CD4-positive, alpha-beta T cell treated with Interleukin-4 for 1 hour (primary cell): ENCODE results near the gene NRF1.

Experiments used
- DNase-seq, 2 donors: peaks; one replicate each; pipeline ENCODE4 v3.0.0-alpha.2; 2020 to 2022

NRF1 gene

DNA sequence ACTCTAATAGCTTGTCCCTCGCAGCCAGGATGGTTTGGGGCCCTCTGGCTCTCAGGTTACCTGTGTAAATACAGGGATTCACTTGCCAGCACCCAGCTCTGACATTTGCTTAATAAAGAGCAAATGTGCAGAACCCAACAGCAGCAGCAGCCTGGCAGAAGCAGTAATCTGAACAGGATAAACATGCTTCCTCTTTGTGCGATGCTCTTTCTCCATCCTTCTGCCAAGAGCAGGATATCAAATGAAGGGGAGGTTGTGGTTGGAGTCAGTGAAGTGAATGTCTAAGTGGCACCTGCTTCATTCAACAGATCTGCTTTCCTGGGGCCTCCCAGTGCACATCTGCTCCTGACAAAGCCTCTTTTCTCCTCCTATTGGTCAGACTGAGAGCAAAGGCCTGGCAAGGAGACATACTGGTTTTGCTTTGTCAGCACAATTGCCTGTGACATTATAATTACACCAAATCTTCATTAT, 130.3 kb downstream of the NRF1 start:
- DNase-seq: no peak

DNA sequence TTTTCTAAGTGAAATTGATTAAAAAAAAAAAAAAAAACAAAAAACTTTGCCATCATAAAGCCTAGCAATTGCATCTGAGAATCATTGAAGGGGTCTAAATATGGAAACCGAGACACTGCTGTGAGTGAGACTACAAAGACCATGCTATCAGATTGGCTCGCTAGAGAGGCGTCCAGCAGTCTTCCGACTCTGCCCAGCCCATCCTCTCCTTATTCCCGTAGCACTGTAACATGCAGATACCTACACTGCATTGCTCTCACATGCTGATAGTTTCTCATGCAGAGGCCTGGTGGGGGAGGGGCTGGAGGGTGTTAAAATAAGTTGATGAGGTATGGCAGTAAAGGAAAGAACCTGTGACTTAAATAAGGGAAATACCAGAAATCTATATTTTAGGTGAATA, 130.7 kb downstream of the NRF1 start:
- DNase-seq: no peak

DNA sequence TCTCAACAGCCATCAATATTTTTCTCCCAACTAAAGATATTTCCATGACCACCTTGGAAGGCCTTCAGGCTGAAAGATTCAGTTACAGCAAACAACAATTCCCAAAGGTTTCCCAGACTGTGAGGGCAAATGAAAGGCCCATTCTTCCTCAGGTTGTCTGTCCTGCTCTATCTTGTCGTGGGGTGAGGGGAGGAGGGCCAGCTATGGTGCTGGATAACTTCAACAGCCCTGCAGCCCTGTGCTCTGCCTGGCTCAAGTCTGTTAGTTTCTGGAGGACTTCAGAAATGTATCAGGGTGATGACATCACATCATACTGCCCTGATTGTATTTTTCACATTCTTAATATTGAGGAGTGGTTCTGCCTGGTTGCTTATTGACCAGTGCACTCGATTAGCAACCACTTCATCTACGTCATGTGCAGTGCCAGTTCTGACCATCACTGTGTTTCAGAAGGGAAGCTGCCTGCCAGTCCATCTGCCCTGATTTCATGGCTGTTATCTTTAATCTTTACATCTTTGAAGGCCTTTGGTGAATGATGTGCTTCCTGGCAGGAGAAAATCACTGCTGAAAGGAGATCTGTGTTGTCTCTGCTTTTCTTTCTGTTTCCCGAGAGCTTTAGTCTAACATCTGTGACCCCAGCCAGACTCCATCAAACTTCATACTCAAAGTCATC, 135.5 kb downstream of the NRF1 start:
- no peak for DNase-seq

DNA sequence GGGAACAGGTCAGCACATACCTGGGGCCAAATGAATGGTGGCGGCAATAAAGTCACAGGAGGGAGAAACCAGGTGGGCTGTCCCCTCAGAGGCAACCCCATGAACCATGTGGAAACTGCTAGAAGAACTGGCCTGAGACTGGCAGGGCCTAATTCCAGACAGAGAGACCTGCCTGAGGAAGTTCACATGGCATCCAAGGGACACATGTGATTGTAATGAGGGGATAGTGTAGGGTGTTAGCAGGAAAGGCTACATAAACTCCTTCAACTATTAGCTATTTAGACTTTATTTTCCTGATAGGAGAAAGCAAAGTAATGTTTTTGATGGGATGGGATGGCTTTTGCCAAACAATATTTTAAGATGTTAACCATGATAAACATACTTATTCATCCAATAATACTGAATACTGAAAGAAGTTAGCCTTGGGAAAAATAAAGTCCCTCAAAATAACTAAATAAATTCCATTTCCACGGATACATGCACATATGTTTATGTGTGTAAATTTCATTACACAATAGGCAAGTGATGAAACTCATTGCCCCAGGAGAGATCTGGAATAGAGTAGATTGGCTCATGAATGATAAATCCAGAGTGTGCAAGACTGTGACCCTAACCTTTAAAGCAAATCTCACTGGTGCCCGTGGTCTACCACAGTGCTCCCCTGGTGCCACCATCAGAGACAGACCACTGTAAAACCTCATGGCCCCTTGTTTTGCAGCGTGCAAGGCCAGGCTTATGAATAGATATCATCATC, 137.0 kb downstream of the NRF1 start:
- no peak for DNase-seq

DNA sequence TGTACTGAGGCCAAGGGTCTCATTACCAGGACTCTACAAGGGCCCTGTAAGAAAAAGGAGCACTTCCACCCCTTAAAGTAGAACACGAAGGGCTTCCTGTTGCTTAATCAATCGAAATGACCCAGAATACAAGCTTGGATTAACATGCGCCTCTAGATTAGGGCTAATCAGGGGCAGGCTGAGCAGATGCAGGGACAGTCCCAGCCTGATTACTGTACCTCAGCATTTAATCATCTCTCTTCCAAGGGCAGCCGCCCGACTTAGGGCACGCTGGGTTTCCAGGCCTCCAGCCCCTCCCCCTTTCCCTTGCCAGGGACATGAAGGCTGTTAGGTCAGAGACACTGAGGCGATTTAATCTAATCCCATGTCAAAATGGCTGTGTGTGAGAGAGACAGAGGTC, 138.6 kb downstream of the NRF1 start:
- DNase-seq: no peak

DNA sequence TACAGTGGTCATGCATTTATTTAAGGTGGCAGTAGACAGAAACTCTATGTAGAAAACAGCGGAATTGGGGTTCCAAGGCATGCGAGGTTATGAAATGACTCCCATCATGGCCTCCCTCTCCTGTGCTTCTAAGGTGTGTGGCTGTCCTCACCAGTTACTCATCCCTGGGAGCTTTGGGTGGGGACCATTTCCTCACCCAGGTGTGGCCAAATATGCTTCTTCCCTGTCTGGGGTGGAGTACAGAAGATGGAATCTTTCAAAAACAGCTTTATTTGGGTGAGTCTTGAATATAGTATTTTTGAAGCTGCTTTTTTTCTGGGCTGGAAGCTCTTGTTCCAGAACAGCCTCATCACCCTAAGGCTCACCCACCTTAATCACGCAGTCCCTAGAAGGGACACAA, 139.0 kb downstream of the NRF1 start:
- DNase-seq: no peak

DNA sequence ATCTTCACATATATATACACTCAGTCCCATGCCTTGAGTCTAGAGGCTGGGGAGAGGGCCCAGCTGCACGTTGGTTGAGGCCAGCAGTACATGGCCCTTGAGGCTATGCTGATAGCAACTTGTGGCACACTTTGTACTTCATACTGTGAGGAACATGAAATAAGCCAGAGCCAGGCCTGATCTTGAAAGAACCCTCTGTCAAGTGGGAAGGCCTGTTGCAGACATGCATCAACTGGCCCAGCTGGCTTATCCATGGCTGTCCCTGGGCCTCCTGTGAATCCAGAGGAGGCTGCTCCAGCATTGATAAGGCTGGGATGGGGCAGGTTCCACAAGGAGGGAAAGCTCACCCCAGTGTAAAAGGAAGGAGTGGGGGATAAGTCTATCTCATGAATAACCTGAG, 140.4 kb downstream of the NRF1 start:
- no peak for DNase-seq

DNA sequence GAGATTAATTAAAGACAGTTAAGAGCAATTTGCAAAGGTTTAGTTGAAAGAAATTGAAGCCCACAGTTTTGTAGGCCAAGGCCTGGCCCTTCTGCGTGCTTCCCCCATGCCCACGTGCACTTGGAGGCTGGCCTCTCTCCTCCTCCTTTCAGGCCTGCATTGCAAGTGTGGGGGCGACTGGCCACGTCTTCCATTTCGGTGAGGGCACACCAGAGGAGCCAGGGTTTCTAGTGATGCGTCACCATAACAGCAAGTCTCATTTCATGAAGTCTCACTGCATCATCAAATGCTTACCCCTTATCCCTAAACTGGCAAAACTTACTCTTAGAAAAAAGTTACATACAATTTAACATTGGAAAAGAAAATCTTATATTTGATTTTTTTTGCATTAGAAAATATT, 141.2 kb downstream of the NRF1 start:
- DNase-seq: no peak

DNA sequence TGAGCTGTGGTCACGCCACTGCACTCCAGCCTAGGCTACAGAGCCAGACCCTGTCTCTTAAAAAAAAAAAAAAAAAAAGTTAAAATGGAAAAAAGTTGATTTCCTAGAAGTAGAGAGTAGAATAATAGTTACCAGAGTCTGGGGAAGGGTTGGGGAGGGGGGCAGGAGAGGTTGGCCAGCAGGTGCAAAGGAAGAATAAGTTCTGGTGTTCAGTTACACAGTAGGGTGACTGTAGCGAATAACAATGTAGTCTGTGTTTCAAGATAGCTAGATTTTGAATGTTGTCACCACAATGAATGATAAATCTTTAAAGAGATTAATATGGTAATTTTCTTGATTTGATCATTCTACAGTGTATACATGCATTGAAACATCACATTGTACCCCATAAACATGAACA, 142.9 kb downstream of the NRF1 start:
- DNase-seq: no peak

DNA sequence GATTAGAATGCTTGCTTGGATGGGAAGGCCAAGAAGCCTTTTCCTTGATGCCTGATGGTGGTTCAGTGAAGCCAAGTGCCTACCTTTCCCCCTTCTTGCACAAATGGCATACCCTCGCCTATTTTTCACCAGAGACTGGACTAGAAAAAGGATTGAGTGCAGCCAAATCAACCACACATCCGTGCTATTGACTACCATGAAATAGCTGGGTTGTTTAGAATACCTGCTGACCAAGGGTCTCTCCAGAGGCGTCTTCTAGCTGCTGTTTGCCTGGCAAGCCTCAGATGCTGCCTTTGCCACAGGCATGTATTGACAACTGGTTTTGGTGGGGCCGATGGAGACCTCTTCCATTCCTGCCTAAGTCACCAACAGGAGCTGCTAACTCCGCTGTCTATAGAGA, 146.5 kb downstream of the NRF1 start:
- no peak for DNase-seq

DNA sequence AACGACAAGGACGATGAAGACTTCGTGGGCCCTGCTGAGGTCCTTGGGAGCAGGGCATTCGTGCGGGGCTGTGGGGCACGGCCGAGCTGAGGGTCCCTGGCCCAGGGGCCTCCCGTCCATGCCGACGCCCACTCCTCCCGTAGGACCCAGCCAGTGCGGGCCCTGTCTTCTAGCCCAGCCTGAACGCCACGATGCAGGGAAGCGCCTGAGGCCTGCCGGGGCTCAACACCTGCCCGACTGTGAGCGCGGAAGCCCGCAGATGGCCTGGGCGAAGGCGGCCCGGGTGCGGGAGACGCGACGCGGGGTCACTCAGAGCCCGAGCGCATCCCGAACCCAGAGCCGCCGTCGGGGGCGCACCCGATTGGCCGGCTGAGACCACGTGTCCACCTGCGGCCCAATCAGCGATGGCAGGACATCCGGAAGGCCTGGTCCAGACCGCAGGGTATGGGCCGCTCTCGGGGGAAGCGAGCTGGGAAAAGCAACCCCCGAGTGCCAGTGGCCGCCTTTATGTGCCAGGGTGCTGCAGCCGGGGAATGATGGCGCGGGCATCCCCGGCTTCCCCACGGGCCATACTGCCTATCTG, 151.0 kb downstream of the NRF1 start:
- no peak for DNase-seq

DNA sequence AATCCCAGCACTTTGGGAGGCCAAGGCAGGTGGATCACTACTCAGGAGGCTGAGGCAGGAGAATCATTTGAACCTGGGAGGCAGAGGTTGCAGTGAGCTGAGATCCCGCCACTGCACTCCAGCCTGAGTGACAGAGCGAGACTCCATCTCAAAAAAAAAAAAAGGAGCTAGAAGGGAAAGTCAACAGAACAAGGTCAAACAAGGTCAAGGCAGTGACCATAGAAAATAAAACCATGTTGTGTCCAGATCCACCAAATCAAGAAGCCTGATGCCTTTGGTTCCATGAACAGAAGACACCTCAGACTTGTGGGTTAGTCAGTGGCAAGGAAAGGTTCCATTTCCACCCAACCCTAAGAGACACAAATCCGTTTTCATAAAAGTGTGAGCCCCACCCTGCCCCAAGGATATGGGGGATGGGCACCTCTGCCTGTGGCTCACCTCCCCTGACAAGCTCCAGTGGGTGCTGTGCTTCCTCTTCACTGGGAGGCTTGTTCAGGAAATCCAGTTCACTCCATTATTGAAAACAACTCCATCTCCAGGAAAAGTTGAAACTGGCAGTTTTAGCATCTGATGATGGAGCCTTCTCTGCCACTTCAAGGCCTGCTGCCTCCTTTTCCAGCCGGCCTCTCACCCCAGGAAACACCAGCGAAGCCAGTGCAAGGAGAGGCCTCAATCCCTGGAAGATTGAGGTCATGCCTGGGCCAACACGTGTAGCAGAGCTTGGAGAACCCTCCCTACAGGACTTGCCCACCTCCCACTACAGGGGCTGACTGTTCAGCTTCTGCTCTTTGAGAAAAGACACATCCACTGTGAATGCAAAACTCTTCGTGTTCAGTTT, 152.9 kb downstream of the NRF1 start:
- no peak for DNase-seq

DNA sequence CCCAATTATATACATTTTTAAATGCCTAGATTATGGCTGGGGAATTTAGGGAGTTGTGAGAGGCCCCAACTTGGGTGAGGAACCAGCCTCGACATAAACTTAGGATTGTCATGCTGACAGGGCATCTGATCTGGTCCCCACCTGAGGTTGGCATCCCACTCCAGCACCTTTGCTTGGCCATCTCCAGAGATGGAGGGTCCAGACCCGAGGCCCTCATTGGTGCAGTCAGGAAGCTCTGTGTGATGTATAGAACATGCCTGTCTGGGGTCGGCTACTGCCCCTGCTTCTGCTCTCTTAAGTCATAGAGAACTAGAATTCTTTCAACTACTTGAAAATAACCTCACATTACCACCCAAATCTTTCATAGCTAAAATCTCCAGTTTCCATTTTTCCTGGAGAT, 153.8 kb downstream of the NRF1 start:
- DNase-seq: no peak

DNA sequence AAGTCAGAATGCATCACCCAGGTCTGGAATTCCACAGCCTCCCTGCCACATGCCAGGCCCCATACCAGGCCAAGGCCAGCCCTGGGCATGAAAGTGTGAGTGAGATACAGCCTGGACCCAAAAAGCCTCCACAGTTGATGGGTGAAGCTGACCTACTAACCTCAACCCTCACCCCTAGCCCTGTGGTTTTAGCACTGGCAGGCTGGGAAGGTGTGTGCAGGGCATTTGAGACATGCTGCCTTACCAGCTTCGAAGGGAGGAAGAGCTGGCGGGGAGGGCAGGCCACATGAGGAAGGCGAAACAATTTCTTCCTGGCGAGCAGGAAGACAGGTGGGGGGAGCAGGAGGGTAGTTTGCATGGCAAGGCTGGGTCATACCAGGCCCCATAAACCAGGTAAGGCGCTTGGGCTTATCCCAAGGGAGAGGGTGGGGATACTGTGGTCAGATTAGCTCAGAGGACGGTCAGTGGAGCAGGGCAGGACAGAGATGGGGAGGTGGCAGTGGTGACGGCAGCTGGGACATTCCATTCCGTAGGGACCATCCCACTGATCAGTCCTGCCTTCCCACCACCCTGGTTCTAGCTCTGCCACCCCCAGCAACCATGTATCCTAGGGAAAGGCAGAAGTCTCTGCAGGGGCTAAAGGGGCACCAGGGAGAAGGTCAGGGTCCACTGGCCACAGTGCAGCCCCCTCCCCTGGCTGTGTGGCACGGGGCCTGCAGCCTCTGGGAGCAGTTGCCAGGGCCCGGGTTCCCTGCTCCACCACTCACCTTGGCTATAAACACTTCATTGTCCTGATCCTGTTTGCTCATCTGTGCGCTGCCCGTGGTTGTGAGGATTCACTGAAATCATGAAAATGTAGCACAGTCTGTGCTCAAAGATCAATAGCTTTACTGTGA, 155.8 kb downstream of the NRF1 start:
- DNase-seq: no peak

DNA sequence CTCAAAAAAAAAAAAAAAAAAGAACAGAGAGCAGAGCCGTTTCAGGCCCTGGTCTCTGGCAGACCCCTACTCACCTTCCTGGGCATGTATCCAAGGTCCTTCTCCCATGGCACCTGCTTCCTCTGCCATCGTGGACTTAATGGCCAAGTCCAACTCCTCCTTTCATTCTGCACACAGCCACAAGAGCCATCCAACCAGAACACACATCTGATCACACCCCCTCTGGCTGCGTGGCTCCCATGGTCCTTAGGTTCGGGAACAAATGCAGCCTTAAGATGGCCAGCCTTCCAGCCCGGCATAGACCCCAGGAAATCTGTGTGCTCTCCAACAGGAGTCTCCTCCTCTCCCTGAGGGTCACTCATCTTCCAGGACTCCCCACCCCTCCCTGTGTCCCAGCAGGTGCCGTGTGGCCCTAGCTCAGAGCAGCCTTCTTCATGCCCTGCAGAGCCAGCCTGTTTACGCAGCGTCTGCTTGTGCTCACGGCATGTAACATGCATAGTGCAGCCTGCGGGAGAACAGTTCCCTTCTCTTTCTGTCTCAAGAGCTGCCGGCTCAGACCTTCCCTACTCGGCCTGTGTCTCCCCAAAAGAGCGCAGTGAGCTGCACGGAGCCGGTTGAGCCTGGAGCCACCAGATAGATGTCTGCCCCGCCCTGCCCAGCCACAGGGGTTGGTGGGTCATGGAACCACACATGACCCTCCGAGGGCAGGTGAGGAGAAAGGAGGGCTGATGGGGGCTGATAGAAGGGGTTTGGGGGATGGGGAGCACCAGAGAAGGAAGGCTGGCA, 157.3 kb downstream of the NRF1 start:
- DNase-seq: no peak

DNA sequence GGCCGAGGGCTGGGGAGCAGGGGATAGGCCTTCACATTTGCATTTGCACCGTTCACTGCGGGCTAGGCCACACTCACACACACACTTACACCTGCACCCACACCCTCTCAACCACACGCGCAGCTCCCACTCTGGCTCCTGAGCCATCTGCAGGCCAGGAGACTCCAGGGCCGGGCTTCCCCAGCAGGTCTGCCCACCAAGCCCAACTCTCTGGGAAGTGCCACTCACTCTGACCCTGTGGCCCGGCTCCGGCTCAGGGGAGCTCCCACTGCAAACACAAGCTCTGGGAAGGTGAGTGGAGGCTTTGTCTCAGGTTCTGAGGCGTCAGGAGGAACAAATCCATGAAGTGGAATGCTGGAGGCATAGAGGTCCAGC, 157.9 kb downstream of the NRF1 start:
- no peak for DNase-seq

DNA sequence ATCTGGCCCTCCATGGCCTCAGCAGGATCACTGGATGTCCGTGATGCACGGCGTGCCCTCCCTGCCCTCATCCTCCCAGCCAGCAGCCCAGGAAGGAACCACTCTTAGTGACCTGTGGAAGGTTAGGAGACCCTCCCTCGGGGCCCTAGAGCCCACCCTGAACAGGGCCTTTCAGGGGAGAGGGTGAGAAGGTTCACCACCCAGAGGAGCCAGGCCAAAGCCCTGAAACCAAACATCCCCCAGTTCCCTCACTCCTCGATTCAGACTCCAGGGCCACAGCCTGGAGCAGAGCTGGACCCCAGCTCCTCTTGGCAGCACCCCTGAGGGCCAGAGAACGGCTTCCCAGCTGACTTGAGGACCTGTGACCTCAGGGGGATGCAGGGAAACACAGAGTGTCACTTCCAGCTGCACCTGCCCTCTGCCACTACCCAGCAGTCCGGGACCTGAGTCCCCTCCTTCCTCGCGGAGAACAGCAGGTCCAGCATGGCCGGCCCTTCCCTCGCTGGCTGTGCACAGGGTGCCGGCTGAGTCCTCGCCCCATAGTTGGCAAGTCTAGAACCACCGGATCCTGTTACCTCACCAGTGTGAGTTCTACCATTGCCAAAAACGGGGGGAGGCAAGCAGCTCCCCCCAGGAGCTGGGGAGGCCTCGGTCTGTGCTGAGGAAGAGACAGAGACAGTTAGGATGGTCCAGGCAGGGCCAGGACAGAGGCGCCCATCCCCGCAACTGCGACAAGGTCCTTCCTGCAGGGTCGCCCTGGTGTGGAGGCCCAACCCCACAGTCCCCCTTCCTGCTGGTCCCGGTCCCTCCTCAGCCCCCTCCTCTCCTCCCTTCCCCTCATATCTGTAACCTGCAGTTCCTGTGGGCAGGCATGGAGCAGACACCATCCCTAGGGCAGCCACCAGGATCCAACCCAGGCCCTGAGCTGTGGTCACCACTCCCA, 158.6 kb downstream of the NRF1 start:
- no peak for DNase-seq

DNA sequence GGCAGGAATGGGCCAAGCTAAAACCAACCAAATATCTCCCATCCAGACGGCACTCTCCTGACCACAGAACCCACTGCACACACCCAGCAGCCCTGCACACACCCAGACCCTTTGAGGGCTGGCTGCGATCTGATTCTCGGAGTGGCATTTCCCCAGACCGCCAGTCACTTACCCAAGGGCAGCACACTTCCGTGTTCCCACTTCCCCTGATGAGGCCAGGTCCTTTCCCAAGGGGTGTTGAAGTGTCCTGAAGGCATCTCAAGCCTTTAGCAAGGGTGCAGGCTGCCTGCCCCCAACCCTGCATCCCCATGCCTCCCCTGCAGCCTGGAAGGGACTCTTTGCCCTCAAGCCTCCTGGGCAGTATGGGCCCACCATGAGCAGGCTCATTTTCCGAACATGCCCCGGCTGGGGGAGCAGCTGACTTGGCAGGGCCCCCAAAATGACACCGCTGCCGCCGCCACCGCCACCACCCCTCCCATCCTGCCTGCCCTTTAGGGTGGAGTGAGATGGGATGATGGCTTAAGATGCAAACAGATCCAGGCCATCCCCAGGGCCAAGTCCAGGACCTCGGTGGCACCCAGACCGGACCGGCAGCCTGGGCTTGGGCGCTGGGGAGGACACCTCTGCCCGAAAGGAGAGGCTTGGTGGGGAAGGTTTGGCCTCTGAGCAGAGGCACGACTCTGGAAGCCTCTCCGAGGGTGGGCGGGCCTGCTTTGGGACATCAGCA, 159.8 kb downstream of the NRF1 start:
- no peak for DNase-seq

DNA sequence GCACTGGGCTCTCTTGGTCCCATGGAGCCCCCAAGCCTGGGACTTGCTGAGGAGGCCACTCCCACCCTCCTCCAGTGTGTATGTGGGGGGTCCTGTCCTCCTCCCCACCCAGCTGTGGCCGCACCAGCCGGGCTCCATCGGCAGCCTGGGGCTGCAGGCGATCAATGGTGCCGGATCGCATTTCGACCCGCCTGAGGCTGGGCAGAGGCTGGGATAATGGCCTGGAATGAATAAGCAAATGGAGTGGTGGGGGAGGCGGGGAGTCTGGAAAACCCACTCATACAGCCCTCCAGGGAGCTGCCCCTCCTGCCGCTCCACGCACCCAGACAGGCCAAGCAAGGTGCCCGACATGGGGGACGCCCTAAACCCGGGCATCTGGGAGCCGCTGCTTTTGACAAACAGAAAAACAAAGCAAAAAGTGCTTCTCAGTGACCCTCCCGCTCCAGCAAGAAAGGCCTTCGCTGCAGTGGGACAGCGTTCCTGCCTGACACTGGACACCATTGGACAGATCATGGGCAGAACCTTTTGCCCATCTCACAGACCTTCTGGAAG, 160.5 kb downstream of the NRF1 start:
- DNase-seq: no peak
